ENCODE results near the gene SEMA3A. TPM values are rescaled to one million over a fixed set of nuclear protein-coding genes. Genes with fewer than 3 reads are reported as not detected.

The SEMA3A gene
- total RNA-seq, 1 experiment from 2014 or later = 6.3 TPM

GRCh38 chr7:84021292-84021908 is 173.2 kb downstream of the SEMA3A start:
- Histone ChIP-seq H3F3A (ENCODE audit: insufficient read depth, low read depth) (peaks cover 33% of the 10 kb centered on the region), H3K4me2 (no peak overlapping the region), H3K79me2 (ENCODE audit: low read depth) (no peaks in the 10 kb centered on the region), H4K20me1 (ENCODE audit: insufficient read depth) (no peaks in the 10 kb centered on the region), H3K9me2 (ENCODE audit: insufficient read depth) (no peaks in the 10 kb centered on the region), H3K9me3 (ENCODE audit: insufficient read depth, low read depth) (no peaks in the 10 kb centered on the region), H3K27me3 (ENCODE audit: insufficient read depth, low read depth) (no peaks in the 10 kb centered on the region), H2AFZ (no peak overlapping the region), H3K4me1 (replicated peaks; ENCODE audit: insufficient read depth) (peaks cover 42% of the 10 kb centered on the region), H3K36me3 (ENCODE audit: low read depth) (no peaks in the 10 kb centered on the region), H3K4me3 (0 out of 2 replicates have a peak overlapping the region, but pooled peaks have one; percentile 10), H3K27ac (no peak overlapping the region)
- no peak for DNase-seq
- no TSS peak for BruUV-seq (replicated peaks)
- ChIA-PET CTCF (interaction anchor here (0.6 kb wide), 1 partner anchor 166 kb away, joined by 3 read pairs; no protein-coding TSS in a partner anchor), POLR2A (ENCODE audit: unreplicated experiment) (no interaction called here)
- intact Hi-C loops (cut with micrococcal nuclease; ENCODE audit: unreplicated experiment) = no loop called here
- TF ChIP-seq EZH2 (IDR thresholded peaks at IDR 0.05; ENCODE audit: low read depth) (no peak), CTCF (conservative IDR thresholded peaks at IDR 0.05) (no peak)

- H3K36me3 ChIP-seq (ENCODE audit: low read depth) = no peaks in the 10 kb centered on the region
- H3K27ac ChIP-seq = no peak overlapping the region
- H3F3A ChIP-seq (ENCODE audit: insufficient read depth, low read depth) = peaks cover 5% of the 10 kb centered on the region
- peaks cover 12% of the 10 kb centered on the region for H3K4me1 ChIP-seq (replicated peaks; ENCODE audit: insufficient read depth)
- H3K79me2 ChIP-seq (ENCODE audit: low read depth) = no peaks in the 10 kb centered on the region
- no peaks in the 10 kb centered on the region for H3K9me3 ChIP-seq (ENCODE audit: insufficient read depth, low read depth)
- ChIA-PET POLR2A (ENCODE audit: unreplicated experiment) (no interaction called here), CTCF (no interaction called here)
- no peaks in the 10 kb centered on the region for H3K9me2 ChIP-seq (ENCODE audit: insufficient read depth)
- BruUV-seq (replicated peaks) = no TSS peak
- no peak overlapping the region for H3K4me2 ChIP-seq
- TF ChIP-seq EZH2 (IDR thresholded peaks at IDR 0.05; ENCODE audit: low read depth) (no peak), CTCF (conservative IDR thresholded peaks at IDR 0.05) (no peak)
- intact Hi-C loops (cut with micrococcal nuclease; ENCODE audit: unreplicated experiment) = no loop called here
- H2AFZ ChIP-seq = no peak overlapping the region; the same call in 1 of the 2 replicates
- DNase-seq = no peak
- no peaks in the 10 kb centered on the region for H3K27me3 ChIP-seq (ENCODE audit: insufficient read depth, low read depth)
- H4K20me1 ChIP-seq (ENCODE audit: insufficient read depth) = no peaks in the 10 kb centered on the region
- H3K4me3 ChIP-seq = no peak overlapping the region
These were observed 176.9 kb downstream of the SEMA3A start for GRCh38 chr7:84017651-84018050.

- intact Hi-C loops (cut with micrococcal nuclease; ENCODE audit: unreplicated experiment) = no loop called here
- Histone ChIP-seq H4K20me1 (ENCODE audit: insufficient read depth) (no peaks in the 10 kb centered on the region), H3K4me3 (no peak overlapping the region), H3K9me3 (ENCODE audit: insufficient read depth, low read depth) (no peaks in the 10 kb centered on the region), H3K79me2 (ENCODE audit: low read depth) (no peaks in the 10 kb centered on the region), H3K4me2 (no peak overlapping the region), H3K27me3 (ENCODE audit: insufficient read depth, low read depth) (no peaks in the 10 kb centered on the region), H3K36me3 (ENCODE audit: low read depth) (no peaks in the 10 kb centered on the region), H3K27ac (no peak overlapping the region), H3K9me2 (ENCODE audit: insufficient read depth) (no peaks in the 10 kb centered on the region), H3K4me1 (replicated peaks; ENCODE audit: insufficient read depth) (no peaks in the 10 kb centered on the region), H2AFZ (no peak overlapping the region), H3F3A (ENCODE audit: insufficient read depth, low read depth) (no peaks in the 10 kb centered on the region)
- DNase-seq = peak in 1 of 2 experiments; percentile 59
- ChIA-PET POLR2A (ENCODE audit: unreplicated experiment) (interaction anchor here (0.7 kb wide), 1 partner anchor 665 kb away, joined by 4 read pairs; no protein-coding TSS in a partner anchor), CTCF (no interaction called here)
- BruUV-seq (replicated peaks) = no TSS peak
- no peak for TF ChIP-seq EZH2 (IDR thresholded peaks at IDR 0.05; ENCODE audit: low read depth)
- TF ChIP-seq CTCF (conservative IDR thresholded peaks at IDR 0.05) = no peak
These were observed 180.9 kb downstream of the SEMA3A start for GRCh38 chr7:84013616-84014240.

Data from PC-9 (cell line).